Loucy (cell line): ENCODE results near the gene NELFB.

Source experiments
- H2AFZ ChIP-seq: fragments of 200-600 bp; sonication (generic); 2 replicates; pipeline ENCODE4 v1.6.0; 2016; ENCODE audit warnings: antibody characterized with exemption, mild to moderate bottlenecking, low read length, moderate library complexity
- H3F3A ChIP-seq: fragments of 200-600 bp; 2 replicates; pipeline ENCODE4 v1.6.0; 2016; ENCODE audit warnings: antibody characterized with exemption, low read depth, mild to moderate bottlenecking
- H3K27me3 ChIP-seq: fragments of 200-600 bp; sonication (generic); 2 replicates; pipeline ENCODE4 v1.6.1; 2014; ENCODE audit warnings: low read length, mild to moderate bottlenecking; ENCODE audit not compliant: insufficient read depth, poor library complexity, severe bottlenecking
- H3K36me3 ChIP-seq: fragments of 200-600 bp; sonication (generic); 2 replicates; pipeline ENCODE4 v1.6.1; 2016; ENCODE audit warnings: low read length; ENCODE audit not compliant: insufficient read depth
- H3K4me1 ChIP-seq: fragments of 200-600 bp; sonication (generic); 2 replicates; pipeline ENCODE4 v1.5.1; 2014; ENCODE audit warnings: low read length, mild to moderate bottlenecking; ENCODE audit not compliant: insufficient read depth, poor library complexity, severe bottlenecking
- H3K4me2 ChIP-seq: fragments of 200-600 bp; sonication (generic); 2 replicates; pipeline ENCODE4 v1.6.0; 2014; ENCODE audit warnings: antibody characterized with exemption, low read length, low read depth, mild to moderate bottlenecking; ENCODE audit not compliant: poor library complexity, severe bottlenecking
- H3K4me3 ChIP-seq: fragments of 200-600 bp; sonication (generic); 2 replicates; pipeline ENCODE4 v1.5.1; 2014; ENCODE audit warnings: low read length, mild to moderate bottlenecking, mixed read lengths; ENCODE audit not compliant: poor library complexity, severe bottlenecking
- H3K79me2 ChIP-seq: fragments of 200-600 bp; sonication (generic); 2 replicates; pipeline ENCODE4 v1.6.1; 2014; ENCODE audit warnings: low read length; ENCODE audit not compliant: insufficient read depth
- H3K9ac ChIP-seq: fragments of 200-600 bp; sonication (generic); 2 replicates; pipeline ENCODE4 v1.6.0; 2014; ENCODE audit warnings: mild to moderate bottlenecking, low read depth, low read length, moderate library complexity; ENCODE audit not compliant: poor library complexity, severe bottlenecking
- H3K9me2 ChIP-seq: fragments of 200-600 bp; sonication (generic); replicated peaks from 2 replicates; pipeline ENCODE4 v1.6.1; 2016; ENCODE audit warnings: low read depth, low read length, mixed read lengths
- H3K9me3 ChIP-seq: fragments of 200-600 bp; sonication (generic); 2 replicates; pipeline ENCODE4 v1.6.1; 2014; ENCODE audit warnings: mild to moderate bottlenecking, antibody characterized with exemption, low read length, low read depth; ENCODE audit not compliant: insufficient read depth
- H4K20me1 ChIP-seq: fragments of 200-600 bp; sonication (generic); 2 replicates; pipeline ENCODE4 v1.6.0; 2014; ENCODE audit warnings: antibody characterized with exemption, low read length, mild to moderate bottlenecking; ENCODE audit not compliant: insufficient read depth, poor library complexity, severe bottlenecking
- CTCF ChIP-seq: fragments of 200-600 bp; sonication (generic); conservative IDR thresholded peaks from 2 replicates; pipeline ENCODE4 v1.5.1; 2014; ENCODE audit warnings: mild to moderate bottlenecking, antibody characterized with exemption, low read length
- EZH2phosphoT487 ChIP-seq: fragments of 200-600 bp; IDR thresholded peaks from 2 replicates; pipeline ENCODE4 v1.6.1; 2018; ENCODE audit warnings: antibody characterized with exemption, mild to moderate bottlenecking, moderate library complexity, borderline replicate concordance

Gene NELFB

GRCh38 chr9:137212520-137212919 lies 42.6 kb upstream of the NELFB start:
- no peaks in the 10 kb centered on the region for H3F3A ChIP-seq
- no peak for TF ChIP-seq EZH2phosphoT487
- no peak; the same call in 1 of the 2 replicates for TF ChIP-seq CTCF
- peaks cover 5% of the 10 kb centered on the region; the same call in 1 of the 2 replicates for H3K79me2 ChIP-seq
- no peak overlapping the region for H3K4me2 ChIP-seq
- peaks cover 1% of the 10 kb centered on the region for H3K4me1 ChIP-seq
- H3K9ac ChIP-seq = no peak overlapping the region
- H3K27me3 ChIP-seq = no peaks in the 10 kb centered on the region
- H3K9me2 ChIP-seq = no peaks in the 10 kb centered on the region
- H3K4me3 ChIP-seq = no peak overlapping the region
- no peaks in the 10 kb centered on the region for H4K20me1 ChIP-seq
- H2AFZ ChIP-seq = no peak overlapping the region
- H3K9me3 ChIP-seq = no peaks in the 10 kb centered on the region
- H3K36me3 ChIP-seq = no peaks in the 10 kb centered on the region

DNA sequence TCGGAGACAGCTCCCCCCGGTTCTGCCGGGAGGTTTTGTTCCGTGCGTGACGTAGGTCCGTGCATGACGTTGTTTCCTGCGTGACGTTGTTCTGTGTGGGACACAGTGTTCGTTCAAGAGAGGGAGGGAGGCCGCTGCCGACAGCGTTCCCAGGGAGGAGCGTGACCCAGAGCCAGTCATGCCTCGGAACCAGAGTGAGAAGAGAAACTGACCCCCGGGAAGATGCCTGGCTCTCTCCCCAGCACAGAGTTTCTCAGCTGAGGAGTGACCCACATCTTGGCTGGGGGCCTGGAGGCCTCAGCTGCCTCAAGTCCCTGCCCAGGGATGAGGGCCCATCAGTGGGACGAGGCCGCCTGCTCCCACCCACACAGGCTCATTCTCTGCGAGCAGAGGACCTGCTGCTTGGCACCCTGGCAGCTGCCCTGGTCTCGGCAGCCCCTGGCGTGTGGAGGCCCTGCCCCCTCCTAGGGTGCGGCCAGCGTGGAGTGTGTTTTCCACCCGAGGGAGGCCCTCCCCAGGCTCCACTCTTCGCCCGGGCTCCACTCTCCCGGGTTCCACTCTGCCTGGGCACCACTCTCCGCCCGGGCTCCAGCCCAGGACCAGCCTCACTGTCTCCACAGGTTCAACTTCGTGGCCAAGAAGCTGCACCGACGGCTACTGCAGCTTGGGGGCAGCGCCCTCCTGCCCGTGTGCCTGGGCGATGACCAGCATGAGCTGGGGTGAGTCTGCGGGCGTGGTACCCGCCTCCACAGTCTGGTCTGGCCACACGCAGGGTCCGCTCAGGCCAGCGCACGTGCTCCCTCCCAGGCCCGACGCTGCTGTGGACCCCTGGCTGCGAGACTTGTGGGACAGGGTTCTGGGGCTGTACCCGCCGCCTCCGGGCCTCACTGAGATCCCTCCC lies 41.7 kb upstream of the NELFB start:
- H2AFZ ChIP-seq = no peak overlapping the region
- H3K9ac ChIP-seq = no peak overlapping the region
- no peaks in the 10 kb centered on the region for H3K9me3 ChIP-seq
- H3K4me3 ChIP-seq = no peak overlapping the region
- no peaks in the 10 kb centered on the region for H3K27me3 ChIP-seq
- H3K9me2 ChIP-seq = no peaks in the 10 kb centered on the region
- H3K36me3 ChIP-seq = no peaks in the 10 kb centered on the region
- H3F3A ChIP-seq = no peaks in the 10 kb centered on the region
- H4K20me1 ChIP-seq = no peaks in the 10 kb centered on the region
- no peaks in the 10 kb centered on the region for H3K4me1 ChIP-seq
- TF ChIP-seq CTCF (peak; percentile 25; the same call in 1 of the 2 replicates), EZH2phosphoT487 (no peak)
- H3K4me2 ChIP-seq = no peak overlapping the region
- H3K79me2 ChIP-seq = no peaks in the 10 kb centered on the region

DNA sequence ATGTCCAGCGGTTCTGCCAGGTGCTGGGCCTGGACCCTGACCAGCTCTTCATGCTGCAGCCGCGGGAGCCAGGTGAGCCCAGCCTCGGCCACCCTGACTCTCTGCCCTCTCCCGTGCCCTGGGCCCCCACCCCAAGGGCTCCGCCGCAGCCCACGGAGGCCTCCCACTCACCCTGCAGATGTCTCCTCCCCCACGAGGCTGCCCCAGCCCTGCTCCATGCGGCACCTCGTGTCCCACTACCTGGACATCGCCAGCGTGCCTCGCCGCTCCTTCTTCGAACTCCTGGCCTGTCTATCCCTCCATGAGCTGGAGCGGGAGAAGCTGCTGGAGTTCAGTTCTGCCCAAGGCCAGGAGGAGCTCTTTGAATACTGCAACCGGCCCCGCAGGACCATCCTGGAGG lies 40.5 kb upstream of the NELFB start:
- H3K79me2 ChIP-seq = no peaks in the 10 kb centered on the region
- no peaks in the 10 kb centered on the region for H3K36me3 ChIP-seq
- no peak overlapping the region for H3K4me3 ChIP-seq
- no peak overlapping the region for H3K4me2 ChIP-seq
- H3F3A ChIP-seq = no peaks in the 10 kb centered on the region
- H3K4me1 ChIP-seq = no peaks in the 10 kb centered on the region
- no peaks in the 10 kb centered on the region for H3K9me3 ChIP-seq
- H2AFZ ChIP-seq = no peak overlapping the region
- no peaks in the 10 kb centered on the region for H3K27me3 ChIP-seq
- no peak for TF ChIP-seq CTCF
- no peaks in the 10 kb centered on the region for H3K9me2 ChIP-seq
- H3K9ac ChIP-seq = no peak overlapping the region
- no peaks in the 10 kb centered on the region for H4K20me1 ChIP-seq
